ENCODE data around the gene JMJD1C.

The JMJD1C gene

DNA sequence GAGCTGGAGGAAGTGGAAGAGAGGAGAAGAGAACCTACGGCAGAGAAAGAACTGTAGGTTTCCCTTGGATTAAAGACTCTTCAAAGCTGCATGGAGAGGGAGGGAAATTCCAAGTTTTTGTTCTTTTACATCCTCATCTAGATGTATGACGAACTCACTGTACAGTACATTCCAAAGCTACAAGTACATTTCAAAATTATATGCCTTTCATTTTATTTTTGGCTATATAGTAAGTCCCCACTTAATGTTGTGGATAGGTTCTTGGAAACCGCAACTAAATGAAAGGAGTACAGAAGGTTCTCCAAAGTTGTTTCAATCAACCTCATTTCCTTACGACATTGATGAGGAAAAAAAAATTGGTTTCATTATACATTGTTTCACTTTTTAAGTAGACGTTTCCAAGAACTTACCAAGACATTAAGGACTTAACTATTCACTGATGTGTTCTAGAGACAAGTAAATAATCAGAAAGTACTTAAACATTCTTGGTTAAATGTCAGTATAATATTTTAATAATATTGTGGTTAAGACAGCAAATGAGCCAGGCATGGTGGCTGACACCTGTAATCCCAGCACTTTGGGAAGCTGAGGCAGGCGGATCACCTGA, 16.1 kb upstream of the JMJD1C start:
- TF ChIP-seq, protein P1, sequence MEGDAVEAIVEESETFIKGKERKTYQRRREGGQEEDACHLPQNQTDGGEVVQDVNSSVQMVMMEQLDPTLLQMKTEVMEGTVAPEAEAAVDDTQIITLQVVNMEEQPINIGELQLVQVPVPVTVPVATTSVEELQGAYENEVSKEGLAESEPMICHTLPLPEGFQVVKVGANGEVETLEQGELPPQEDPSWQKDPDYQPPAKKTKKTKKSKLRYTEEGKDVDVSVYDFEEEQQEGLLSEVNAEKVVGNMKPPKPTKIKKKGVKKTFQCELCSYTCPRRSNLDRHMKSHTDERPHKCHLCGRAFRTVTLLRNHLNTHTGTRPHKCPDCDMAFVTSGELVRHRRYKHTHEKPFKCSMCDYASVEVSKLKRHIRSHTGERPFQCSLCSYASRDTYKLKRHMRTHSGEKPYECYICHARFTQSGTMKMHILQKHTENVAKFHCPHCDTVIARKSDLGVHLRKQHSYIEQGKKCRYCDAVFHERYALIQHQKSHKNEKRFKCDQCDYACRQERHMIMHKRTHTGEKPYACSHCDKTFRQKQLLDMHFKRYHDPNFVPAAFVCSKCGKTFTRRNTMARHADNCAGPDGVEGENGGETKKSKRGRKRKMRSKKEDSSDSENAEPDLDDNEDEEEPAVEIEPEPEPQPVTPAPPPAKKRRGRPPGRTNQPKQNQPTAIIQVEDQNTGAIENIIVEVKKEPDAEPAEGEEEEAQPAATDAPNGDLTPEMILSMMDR (IDR thresholded peaks at IDR 0.05; ENCODE audit: low read length, missing control alignments): no peak
- peak; percentile 58 for DNase-seq (ENCODE audit: low read depth)
- H3K4me3 ChIP-seq (replicated peaks; ENCODE audit: low read depth, low read length): no peak overlapping the region

DNA sequence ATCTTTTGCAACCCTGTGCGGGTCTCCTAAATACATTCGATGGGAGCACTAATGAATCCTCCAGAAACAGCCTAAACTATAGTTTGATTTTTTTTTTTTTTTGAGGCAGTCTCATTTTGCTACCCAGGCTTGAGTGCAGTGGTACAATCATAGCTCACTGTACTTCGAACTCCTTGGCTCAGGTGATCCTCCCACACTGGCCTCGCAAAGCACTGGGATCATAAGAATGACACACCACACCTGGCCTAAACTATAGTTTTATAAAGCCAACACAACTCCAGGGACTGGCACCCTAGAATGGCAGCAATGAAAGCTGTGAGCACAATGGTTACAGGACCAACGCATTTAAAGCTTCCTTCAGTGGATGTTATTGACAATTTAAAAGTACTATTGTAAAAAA, 14.5 kb upstream of the JMJD1C start:
- TF ChIP-seq, protein P1 (IDR thresholded peaks at IDR 0.05; ENCODE audit: low read length, missing control alignments): no peak
- no peak overlapping the region for H3K4me3 ChIP-seq (replicated peaks; ENCODE audit: low read depth, low read length)
- no peak for DNase-seq (ENCODE audit: low read depth)

GRCh38 chr10:63478564-63478963, 12.8 kb upstream of the JMJD1C start:
- no peak overlapping the region for H3K4me3 ChIP-seq (replicated peaks; ENCODE audit: low read depth, low read length)
- TF ChIP-seq, protein P1 (IDR thresholded peaks at IDR 0.05; ENCODE audit: low read length, missing control alignments): no peak
- no peak for DNase-seq (ENCODE audit: low read depth)

GRCh38 chr10:63477927-63478326, 12.2 kb upstream of the JMJD1C start:
- no peak for DNase-seq (ENCODE audit: low read depth)
- TF ChIP-seq, protein P1 (IDR thresholded peaks at IDR 0.05; ENCODE audit: low read length, missing control alignments): no peak
- no peak overlapping the region for H3K4me3 ChIP-seq (replicated peaks; ENCODE audit: low read depth, low read length)

DNA sequence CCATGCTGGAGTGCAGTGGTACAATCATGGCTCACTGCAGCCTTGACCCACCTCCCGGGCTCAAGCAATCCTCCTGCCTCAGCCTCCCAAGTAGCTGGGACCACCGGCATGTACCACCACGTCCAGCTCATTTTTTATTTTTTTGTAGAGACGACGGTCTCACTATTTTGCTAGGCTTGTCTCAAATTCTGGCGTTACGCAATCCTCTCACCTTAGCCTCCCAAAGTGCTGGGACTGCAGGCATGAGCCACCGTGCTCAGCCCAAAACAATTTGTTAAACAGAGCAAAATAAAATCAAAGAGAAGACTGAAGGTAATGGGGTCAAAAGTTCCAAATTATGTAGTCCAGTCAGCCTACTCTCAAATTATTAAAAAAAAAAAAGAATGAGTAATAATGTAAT, 8.7 kb upstream of the JMJD1C start:
- TF ChIP-seq, protein P1 (IDR thresholded peaks at IDR 0.05; ENCODE audit: low read length, missing control alignments): no peak
- no peak for DNase-seq (ENCODE audit: low read depth)
- no peak overlapping the region for H3K4me3 ChIP-seq (replicated peaks; ENCODE audit: low read depth, low read length)

DNA sequence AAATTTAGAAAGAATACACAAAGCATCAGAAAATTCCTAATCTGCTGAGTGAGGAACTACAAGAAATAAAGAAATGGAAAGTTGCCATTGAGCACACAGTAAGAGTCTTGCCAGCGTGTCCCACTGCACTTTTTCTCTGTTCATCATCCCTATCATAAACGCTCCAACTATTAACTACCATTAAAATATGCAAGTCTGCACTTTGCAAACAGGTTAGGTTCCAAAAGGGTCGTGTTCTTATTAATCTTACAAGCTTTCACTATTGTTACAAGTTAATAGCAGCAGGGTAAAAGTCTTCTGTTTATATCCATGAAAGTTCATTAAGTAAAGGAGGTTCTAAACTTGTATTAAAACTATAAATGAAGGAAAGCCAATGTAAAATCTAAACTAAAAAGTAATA, 5.2 kb upstream of the JMJD1C start:
- TF ChIP-seq, protein P1 (IDR thresholded peaks at IDR 0.05; ENCODE audit: low read length, missing control alignments): no peak
- H3K4me3 ChIP-seq (replicated peaks; ENCODE audit: low read depth, low read length): no peak overlapping the region
- DNase-seq (ENCODE audit: low read depth): no peak

- TF ChIP-seq, protein P1 (IDR thresholded peaks at IDR 0.05; ENCODE audit: low read length, missing control alignments): no peak
- no peak overlapping the region for H3K4me3 ChIP-seq (replicated peaks; ENCODE audit: low read depth, low read length)
- no peak for DNase-seq (ENCODE audit: low read depth)
Measured at GRCh38 chr10:63468947-63469346, 3.2 kb upstream of the JMJD1C start.
